Measurements from ENCODE around the gene CAPG.

CAPG gene

DNA sequence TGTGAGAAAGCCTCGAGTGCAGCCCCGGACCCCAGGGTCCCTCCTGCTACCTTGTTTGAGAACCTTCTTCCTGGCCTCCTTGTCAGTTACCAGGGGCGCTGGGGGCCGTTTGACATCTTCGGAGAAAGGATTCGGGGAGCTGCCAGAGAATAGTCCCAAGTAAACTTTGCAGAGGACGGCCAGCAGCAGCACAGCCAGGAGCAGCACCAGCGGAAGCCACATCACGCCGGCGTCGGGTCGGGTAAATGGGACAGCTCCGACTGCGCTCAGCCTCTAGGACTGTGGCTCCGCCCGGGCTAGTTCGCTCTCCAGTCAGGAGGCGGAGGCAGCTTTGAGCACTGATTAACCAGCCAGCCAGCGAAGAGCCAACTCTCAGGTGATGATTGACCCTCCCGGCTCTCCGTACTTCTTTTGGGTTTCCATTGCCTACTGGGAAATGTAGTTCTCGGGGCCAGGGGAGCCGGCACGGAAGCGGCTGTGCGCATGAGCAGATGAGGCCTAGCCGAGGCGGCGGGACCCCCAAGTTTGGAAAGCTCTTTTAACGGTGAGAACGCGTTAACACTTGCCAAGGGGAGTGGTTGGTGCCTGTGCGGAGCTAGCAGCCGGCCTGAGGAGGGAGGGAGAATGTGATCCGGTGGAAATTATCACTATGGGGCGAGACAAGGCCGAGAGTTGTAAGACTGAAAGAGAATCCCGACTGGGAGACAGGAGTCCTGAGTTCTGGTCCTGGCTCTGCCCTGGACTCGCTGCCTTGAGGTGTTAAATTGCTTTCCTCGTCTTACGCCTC lies 55.7 kb downstream of the CAPG start, which contains the start of the genes ELMOD3 and RETSAT:
ELMOD3 (plus strand) TSS at position 484 of the 787 bp plus-strand sequence. CDS start 2,430 bp downstream, outside the sequence.
RETSAT (minus strand) TSS at position 243 of the 787 bp plus-strand sequence; CDS start at position 222, 21 bp downstream.
- DNase-seq = peak; percentile 99

- peak; percentile 18 for DNase-seq
Observed at GRCh38 chr2:85353876-85354285, 56.3 kb downstream of the CAPG start.

GRCh38 chr2:85347599-85347998 lies 62.6 kb downstream of the CAPG start:
- no peak for DNase-seq

Data from CD4-positive, alpha-beta T cell treated with Interleukin-21 for 1 hour (primary cell).